Glutamatergic neuron (in vitro differentiated cells): ENCODE results near the gene CELF5. TPM values are rescaled to one million over a fixed set of nuclear protein-coding genes. Genes with fewer than 3 reads are reported as not detected.

Source experiments
- DNase-seq: peaks from one replicate; pipeline ENCODE4 v3.0.0; 2022
- H3K27ac Mint-ChIP-seq: one replicate; pipeline ENCODE4 v1.8.0; 2020; ENCODE audit warnings: mild to moderate bottlenecking, mixed read lengths, inconsistent platforms; ENCODE audit not compliant: unreplicated experiment
- H3K27me3 Mint-ChIP-seq: one replicate; pipeline ENCODE4 v1.8.0; 2020; ENCODE audit warnings: mild to moderate bottlenecking, moderate library complexity, mixed read lengths, inconsistent platforms; ENCODE audit not compliant: unreplicated experiment
- H3K36me3 Mint-ChIP-seq: one replicate; pipeline ENCODE4 v1.8.0; 2020; ENCODE audit warnings: mild to moderate bottlenecking, mixed read lengths, inconsistent platforms; ENCODE audit not compliant: unreplicated experiment
- H3K4me1 Mint-ChIP-seq: one replicate; pipeline ENCODE4 v1.8.0; 2020; ENCODE audit warnings: mild to moderate bottlenecking, low read depth, mixed read lengths, inconsistent platforms; ENCODE audit not compliant: unreplicated experiment
- H3K4me3 Mint-ChIP-seq: one replicate; pipeline ENCODE4 v1.8.0; 2020; ENCODE audit warnings: mild to moderate bottlenecking, mixed read lengths, inconsistent platforms; ENCODE audit not compliant: unreplicated experiment
- H3K9me3 Mint-ChIP-seq: one replicate; pipeline ENCODE4 v1.8.0; 2020; ENCODE audit warnings: mild to moderate bottlenecking, moderate library complexity, mixed read lengths, inconsistent platforms; ENCODE audit not compliant: unreplicated experiment
- CTCF ChIP-seq: fragments of 200-600 bp; sonication (generic); IDR thresholded peaks from one replicate; pipeline ENCODE4 v1.5.0; 2021; ENCODE audit not compliant: partially characterized antibody, unreplicated experiment
- total RNA-seq: library from RNA; stranded (reverse); fragmentation: NEBNext Ultra II Directional; extraction: Animal tissue kit (Norgen Biotek cat#: 25700); gene quantifications from one replicate; pipeline ENCODE4 v1.2.1, GENCODE V29; 2021; ENCODE audit not compliant: unreplicated experiment

CELF5 gene
- total RNA-seq, 1 donor from 2014 or later, result 12.5 TPM

- no peak for TF ChIP-seq CTCF
- H3K27me3 Mint-ChIP-seq, result peaks cover 3% of the 10 kb centered on the region
- H3K9me3 Mint-ChIP-seq, result peaks cover 3% of the 10 kb centered on the region
- H3K4me3 Mint-ChIP-seq, result no peak overlapping the region
- peaks cover 4% of the 10 kb centered on the region for H3K4me1 Mint-ChIP-seq
- no peak overlapping the region for H3K27ac Mint-ChIP-seq
- DNase-seq, result no peak
- H3K36me3 Mint-ChIP-seq, result no peaks in the 10 kb centered on the region
Measured at GRCh38 chr19:3192228-3192635, 32.2 kb upstream of the CELF5 start.

- no peak for TF ChIP-seq CTCF
- Mint-ChIP-seq H3K36me3 (no peaks in the 10 kb centered on the region), H3K9me3 (peaks cover 3% of the 10 kb centered on the region), H3K27me3 (peaks cover 3% of the 10 kb centered on the region), H3K4me3 (no peak overlapping the region), H3K27ac (no peak overlapping the region), H3K4me1 (peaks cover 2% of the 10 kb centered on the region)
- DNase-seq, result no peak
Measured at GRCh38 chr19:3192684-3193083, 31.8 kb upstream of the CELF5 start.

- H3K4me3 Mint-ChIP-seq, result no peak overlapping the region
- H3K4me1 Mint-ChIP-seq, result peaks cover 2% of the 10 kb centered on the region
- no peaks in the 10 kb centered on the region for H3K36me3 Mint-ChIP-seq
- no peaks in the 10 kb centered on the region for H3K9me3 Mint-ChIP-seq
- TF ChIP-seq CTCF, result no peak
- H3K27ac Mint-ChIP-seq, result no peak overlapping the region
- no peak for DNase-seq
- peaks cover 5% of the 10 kb centered on the region for H3K27me3 Mint-ChIP-seq
Measured at GRCh38 chr19:3193256-3194105, 31.0 kb upstream of the CELF5 start.

GRCh38 chr19:3194106-3195087, 30.1 kb upstream of the CELF5 start:
- Mint-ChIP-seq H3K4me3 (no peak overlapping the region), H3K9me3 (no peaks in the 10 kb centered on the region), H3K36me3 (no peaks in the 10 kb centered on the region), H3K4me1 (peaks cover 2% of the 10 kb centered on the region), H3K27me3 (peaks cover 1% of the 10 kb centered on the region), H3K27ac (no peak overlapping the region)
- DNase-seq, result no peak
- TF ChIP-seq CTCF, result no peak
